Stimulated activated CD8-positive, alpha-beta memory T cell treated with anti-CD3 and anti-CD28 coated beads, Interleukin-15, amount 100 ng/mL, for 24 hours (primary cell): ENCODE measurements around the gene ACACB.
A peak's percentile ranks its signal among the peaks of the same experiment; 100 is the strongest.

Experiments used
- DNase-seq: peaks from one replicate; pipeline ENCODE4 v3.0.0-alpha.2; 2020; ENCODE audit warnings: low read depth

ACACB gene

GRCh38 chr12:109115758-109116610 lies at the start of gene ACACB:
Gene ACACB, plus strand, starts transcription at chr12:109116587. Its CDS starts 22,819 bp downstream, at chr12:109139406.
- DNase-seq: no peak

GRCh38 chr12:109069307-109070271 lies 46.8 kb upstream of the ACACB start:
- no peak for DNase-seq

- no peak for DNase-seq
Observed at GRCh38 chr12:109074866-109075265, 41.5 kb upstream of the ACACB start.

GRCh38 chr12:109082751-109083150 lies 33.6 kb upstream of the ACACB start:
- DNase-seq: no peak

GRCh38 chr12:109084425-109084824 lies 32.0 kb upstream of the ACACB start:
- DNase-seq: no peak

- DNase-seq: no peak
Observed at GRCh38 chr12:109085590-109085989, 30.8 kb upstream of the ACACB start.

GRCh38 chr12:109087250-109087649 lies 29.1 kb upstream of the ACACB start:
- no peak for DNase-seq

GRCh38 chr12:109088818-109089217 lies 27.6 kb upstream of the ACACB start:
- no peak for DNase-seq

GRCh38 chr12:109089683-109090082 lies 26.7 kb upstream of the ACACB start:
- no peak for DNase-seq

GRCh38 chr12:109092497-109093021 lies 23.8 kb upstream of the ACACB start:
- DNase-seq: no peak

GRCh38 chr12:109093022-109093918 lies 23.1 kb upstream of the ACACB start, which contains the start of gene ALKBH2:
Gene ALKBH2, minus strand, starts transcription at chr12:109093472. Its CDS starts 686 bp downstream, at chr12:109092786.
- DNase-seq: peak; percentile 90

- DNase-seq: no peak
Observed at GRCh38 chr12:109097140-109097434, 19.3 kb upstream of the ACACB start.

GRCh38 chr12:109097435-109098182 lies 18.8 kb upstream of the ACACB start, which contains the start of gene UNG:
Gene UNG, plus strand, starts transcription at chr12:109097597. Its CDS starts 83 bp downstream, at chr12:109097680.
- DNase-seq: peak; percentile 94

GRCh38 chr12:109098183-109098604 lies 18.2 kb upstream of the ACACB start:
- no peak for DNase-seq

- no peak for DNase-seq
Observed at GRCh38 chr12:109098651-109099050, 17.7 kb upstream of the ACACB start.

GRCh38 chr12:109099431-109100020 lies 16.9 kb upstream of the ACACB start:
- DNase-seq: no peak

- no peak for DNase-seq
Observed at GRCh38 chr12:109100741-109101140, 15.6 kb upstream of the ACACB start.

GRCh38 chr12:109102491-109102890 lies 13.9 kb upstream of the ACACB start:
- no peak for DNase-seq

GRCh38 chr12:109105176-109105575 lies 11.2 kb upstream of the ACACB start:
- DNase-seq: no peak

GRCh38 chr12:109109746-109110350 lies 6.5 kb upstream of the ACACB start:
- DNase-seq: no peak
